ENCODE measurements around the gene PARP4. TPM values are rescaled to one million over a fixed set of nuclear protein-coding genes. Genes with fewer than 3 reads are reported as not detected.
"Not testable (repeated sequence)": the region's sequence is repeated elsewhere in the genome, so short reads cannot be mapped to it uniquely, and the experiment has no call there.

The PARP4 gene
- total RNA-seq, 4 donors from 2014 or later = 38.3 to 47.4 (median 40.6) TPM

DNA sequence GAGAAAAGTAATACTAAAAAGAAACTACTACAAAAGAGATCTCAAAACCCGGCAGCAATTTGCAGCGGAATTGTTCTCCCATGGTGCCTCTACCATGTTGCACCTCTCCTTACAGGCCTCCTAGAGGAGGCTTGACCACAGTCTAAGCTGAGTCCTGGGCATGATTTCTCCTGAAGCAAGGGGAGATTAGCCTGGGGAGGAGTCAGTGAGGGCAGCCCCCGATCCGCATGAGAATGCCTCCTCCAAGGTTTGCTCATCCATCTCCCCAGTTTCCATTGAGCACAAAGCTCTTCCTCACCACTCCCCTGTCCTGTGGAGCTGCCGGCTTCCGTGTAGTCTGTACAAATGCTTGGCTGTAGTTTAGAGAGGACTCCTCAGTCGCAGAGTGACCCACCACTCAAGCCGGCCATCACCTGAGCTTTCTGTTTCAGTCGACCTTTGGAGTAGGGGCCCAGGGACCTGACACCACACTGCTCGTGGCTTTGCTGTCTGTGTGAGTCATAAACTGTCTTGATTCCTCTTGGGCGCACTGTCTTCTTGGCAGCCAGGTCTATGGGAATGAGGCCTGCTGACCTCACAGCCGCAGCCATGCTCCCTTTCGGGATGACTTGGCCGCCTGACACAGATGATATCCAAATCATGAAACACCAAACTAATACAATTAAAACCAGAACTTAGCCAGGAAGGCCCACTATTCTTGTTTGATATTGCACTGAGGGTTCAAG is 130.9 kb downstream of the PARP4 start:
- Histone ChIP-seq H3K4me1 (no peaks in the 10 kb centered on the region), H3K27me3 (no peaks in the 10 kb centered on the region), H3K9me3 (no peaks in the 10 kb centered on the region), H3K36me3 (no peaks in the 10 kb centered on the region), H3K27ac (replicated peaks in 1 of 4) (no peak overlapping the region), H3K4me3 (no peak overlapping the region)
- intact Hi-C loops (cut with DNase I) = no loop called here
- WGBS = 83% methylated on average over 13 of the region's 14 CpGs
- TF ChIP-seq POLR2AphosphoS5 (IDR thresholded peaks at IDR 0.05) (no peak), EP300 (IDR thresholded peaks at IDR 0.05) (no peak), POLR2A (IDR thresholded peaks at IDR 0.05; ENCODE audit: low read depth) (no peak)
- TF ChIP-seq, protein P1, sequence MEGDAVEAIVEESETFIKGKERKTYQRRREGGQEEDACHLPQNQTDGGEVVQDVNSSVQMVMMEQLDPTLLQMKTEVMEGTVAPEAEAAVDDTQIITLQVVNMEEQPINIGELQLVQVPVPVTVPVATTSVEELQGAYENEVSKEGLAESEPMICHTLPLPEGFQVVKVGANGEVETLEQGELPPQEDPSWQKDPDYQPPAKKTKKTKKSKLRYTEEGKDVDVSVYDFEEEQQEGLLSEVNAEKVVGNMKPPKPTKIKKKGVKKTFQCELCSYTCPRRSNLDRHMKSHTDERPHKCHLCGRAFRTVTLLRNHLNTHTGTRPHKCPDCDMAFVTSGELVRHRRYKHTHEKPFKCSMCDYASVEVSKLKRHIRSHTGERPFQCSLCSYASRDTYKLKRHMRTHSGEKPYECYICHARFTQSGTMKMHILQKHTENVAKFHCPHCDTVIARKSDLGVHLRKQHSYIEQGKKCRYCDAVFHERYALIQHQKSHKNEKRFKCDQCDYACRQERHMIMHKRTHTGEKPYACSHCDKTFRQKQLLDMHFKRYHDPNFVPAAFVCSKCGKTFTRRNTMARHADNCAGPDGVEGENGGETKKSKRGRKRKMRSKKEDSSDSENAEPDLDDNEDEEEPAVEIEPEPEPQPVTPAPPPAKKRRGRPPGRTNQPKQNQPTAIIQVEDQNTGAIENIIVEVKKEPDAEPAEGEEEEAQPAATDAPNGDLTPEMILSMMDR (IDR thresholded peaks at IDR 0.05) = no peak
- peak; percentile 77 for DNase-seq (ENCODE audit: extremely low spot score)

DNA sequence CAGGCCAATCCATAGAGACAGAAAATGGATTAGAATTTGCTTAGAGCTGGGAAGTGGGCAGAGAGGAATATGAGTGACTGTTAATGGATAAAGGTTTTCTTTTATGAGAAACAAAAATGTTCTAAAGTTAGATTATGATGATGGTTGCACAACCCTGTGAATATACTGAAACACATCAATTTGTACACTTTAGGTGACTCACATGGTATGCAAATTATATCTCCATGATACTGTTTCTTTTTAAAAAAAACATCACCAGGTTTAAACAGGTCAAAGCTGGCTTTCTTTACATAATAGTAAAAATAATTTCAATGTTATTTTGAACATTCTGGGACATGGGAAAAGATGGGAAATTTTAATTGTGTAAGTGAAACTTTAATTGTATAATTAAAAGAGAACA is 131.7 kb downstream of the PARP4 start:
- DNase-seq (ENCODE audit: extremely low spot score); intact Hi-C loops (cut with DNase I): not testable (repeated sequence)

DNA sequence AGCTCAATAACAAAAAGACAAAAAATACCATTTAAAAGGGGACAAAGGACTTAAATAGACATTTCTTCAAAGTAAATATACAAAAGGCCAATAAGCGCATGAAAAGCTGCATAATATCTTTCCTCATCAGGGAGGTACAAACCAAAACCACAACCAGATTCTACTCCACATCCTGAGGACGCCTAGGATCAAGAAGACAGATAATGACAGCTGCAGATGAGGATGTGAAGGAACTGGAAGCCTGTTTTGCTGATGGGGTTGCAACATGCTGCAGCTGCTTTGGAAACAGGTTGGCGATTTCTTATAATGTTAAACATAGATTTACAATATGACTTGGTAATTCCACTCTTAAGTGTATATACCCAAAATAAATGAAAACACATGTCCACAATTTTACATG is 132.4 kb downstream of the PARP4 start:
- intact Hi-C loops (cut with DNase I); H3K27me3 ChIP-seq; H3K27ac ChIP-seq (replicated peaks in 1 of 4); DNase-seq (ENCODE audit: extremely low spot score); H3K4me3 ChIP-seq; H3K36me3 ChIP-seq; H3K9me3 ChIP-seq; H3K4me1 ChIP-seq: not testable (repeated sequence)
- WGBS = 81% methylated on average over 3 of the region's 3 CpGs

More for the DNA sequence above, 131.7 kb downstream of the PARP4 start:
- H3K9me3 ChIP-seq; H3K27ac ChIP-seq (replicated peaks in 1 of 4); H3K27me3 ChIP-seq; H3K36me3 ChIP-seq; H3K4me3 ChIP-seq; H3K4me1 ChIP-seq: not testable (repeated sequence)

DNA sequence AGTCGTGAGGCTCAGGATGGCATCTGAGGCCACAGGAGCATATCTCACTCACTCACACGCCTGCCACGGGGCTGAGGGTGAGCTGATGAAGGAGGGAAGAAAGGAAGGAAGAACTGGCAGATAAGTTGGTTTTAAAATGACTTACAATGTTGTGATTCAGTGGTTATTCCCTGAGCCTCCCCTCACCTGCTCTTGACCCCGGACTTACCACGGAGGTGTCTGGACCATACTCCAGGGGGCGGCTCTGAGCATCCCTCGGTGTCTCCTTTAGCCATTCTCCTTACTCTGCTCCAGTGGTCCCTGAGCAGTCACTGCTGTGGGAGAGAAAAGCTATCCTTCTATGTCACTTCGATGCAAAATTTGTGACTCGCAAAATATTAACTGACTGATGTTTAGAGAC is 141.3 kb downstream of the PARP4 start:
- H3K27ac ChIP-seq (replicated peaks in 1 of 4); H3K4me3 ChIP-seq; H3K9me3 ChIP-seq; H3K36me3 ChIP-seq; H3K4me1 ChIP-seq; intact Hi-C loops (cut with DNase I); H3K27me3 ChIP-seq: not testable (repeated sequence)
- 85% methylated on average over 9 of the region's 9 CpGs for WGBS
- DNase-seq (ENCODE audit: extremely low spot score) = peak; percentile 60

Other genes with a start within 250 kb of the PARP4 start
- gene C1QTNF9, start 203.2 kb downstream of the PARP4 start, total RNA-seq = 1 to 10 TPM in 1 of 4 donors, under 1 TPM in 3; 0.32 to 2.0 (median 0.91) TPM
- not detected for gene ATP12A, start 167.6 kb upstream of the PARP4 start, total RNA-seq

Measured in esophagus muscularis mucosa (tissue), 4 donors.